Measurements from ENCODE around the gene CENPO.

The CENPO gene

DNA sequence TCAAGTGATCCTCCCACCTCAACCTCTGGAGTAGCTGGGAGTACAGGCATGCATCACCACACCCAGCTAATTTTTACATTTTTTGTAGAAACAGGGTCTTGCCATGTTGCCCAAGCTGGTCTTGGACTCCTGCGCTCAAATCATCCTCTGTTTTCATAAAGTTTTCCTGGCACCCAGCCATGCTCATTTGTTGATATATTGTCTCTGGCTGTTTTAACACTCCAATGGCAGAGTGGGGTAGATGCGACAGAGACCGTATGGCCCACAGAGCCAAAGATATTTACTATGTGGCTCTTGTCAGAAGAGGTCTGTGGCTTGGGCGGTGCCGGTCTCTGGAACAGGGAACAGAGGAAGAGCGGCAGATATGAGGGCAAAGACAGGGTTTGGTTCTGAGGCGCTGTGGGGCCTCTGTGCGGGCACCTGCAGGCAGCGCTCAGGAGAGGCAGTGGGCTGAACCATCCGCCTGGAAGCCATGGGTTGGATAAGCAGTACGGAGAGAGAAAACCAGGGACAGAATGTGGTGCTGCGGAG, 50.2 kb downstream of the CENPO start:
- Mint-ChIP-seq H3K36me3 (ENCODE audit: low read depth) (peaks cover 24% of the 10 kb centered on the region), H3K4me1 (ENCODE audit: low read depth) (no peaks in the 10 kb centered on the region), H3K27me3 (no peaks in the 10 kb centered on the region), H3K4me3 (no peak overlapping the region), H3K9me3 (peaks cover 12% of the 10 kb centered on the region), H3K27ac (no peak overlapping the region)
- intact Hi-C loops (cut with micrococcal nuclease): no loop called here

DNA sequence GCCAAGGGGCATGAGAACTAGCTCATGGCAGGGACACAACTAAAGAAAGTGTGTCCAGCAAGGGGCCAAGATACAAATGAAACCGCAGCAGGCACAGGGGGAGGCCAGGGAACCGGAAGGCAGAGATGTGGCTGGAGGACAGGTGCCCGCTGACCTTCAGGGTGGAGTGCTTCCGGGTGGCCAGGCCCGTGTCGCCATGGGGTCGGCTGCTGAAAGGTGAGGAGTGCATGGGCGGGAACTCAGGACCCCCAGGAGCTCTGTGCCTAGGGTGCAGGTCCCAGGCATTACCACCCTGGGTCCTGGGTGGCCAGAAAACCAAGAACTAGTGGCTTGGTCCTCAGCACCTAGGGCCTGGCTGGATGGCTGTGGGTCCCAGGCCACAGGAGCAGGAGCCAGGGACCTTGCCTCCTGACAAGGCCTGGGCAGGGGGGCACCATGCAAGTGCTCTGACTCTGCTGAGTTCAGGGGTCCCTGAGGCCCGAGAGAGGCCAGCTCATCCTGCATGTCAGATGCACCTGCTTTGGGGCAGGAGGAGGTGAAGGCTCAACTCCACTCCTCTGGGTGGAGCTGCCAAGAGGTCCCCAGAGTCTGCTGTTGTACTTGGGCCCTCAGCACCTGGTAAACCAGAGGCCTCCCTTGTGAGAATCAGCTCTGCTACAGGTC, 50.9 kb downstream of the CENPO start:
- H3K4me1 Mint-ChIP-seq (ENCODE audit: low read depth): no peaks in the 10 kb centered on the region
- peaks cover 17% of the 10 kb centered on the region for H3K9me3 Mint-ChIP-seq
- H3K27me3 Mint-ChIP-seq: no peaks in the 10 kb centered on the region
- H3K4me3 Mint-ChIP-seq: no peak overlapping the region
- peaks cover 24% of the 10 kb centered on the region for H3K36me3 Mint-ChIP-seq (ENCODE audit: low read depth)
- intact Hi-C loops (cut with micrococcal nuclease): no loop called here
- no peak overlapping the region for H3K27ac Mint-ChIP-seq

DNA sequence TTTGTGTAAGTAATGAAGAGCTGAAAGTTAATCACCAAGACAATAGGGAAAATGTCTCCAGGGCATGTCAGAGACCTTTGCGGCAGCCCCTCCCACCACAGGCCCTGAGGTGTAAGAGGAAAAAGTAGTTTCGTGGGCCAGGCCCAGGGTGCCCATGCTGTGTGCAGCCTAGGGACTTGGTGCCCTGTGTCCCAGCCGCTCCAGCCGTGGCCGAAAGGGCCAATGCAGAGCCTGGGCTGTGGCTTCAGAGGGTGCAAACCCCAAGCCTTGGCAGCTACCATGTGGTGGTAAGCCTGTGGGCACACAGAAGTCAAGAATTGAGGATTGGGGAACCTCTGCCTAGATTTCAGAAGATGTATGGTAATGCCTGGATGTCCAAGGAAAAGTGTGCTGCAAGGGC, 52.5 kb downstream of the CENPO start:
- Mint-ChIP-seq H3K9me3 (peaks cover 17% of the 10 kb centered on the region), H3K4me1 (ENCODE audit: low read depth) (peaks cover 10% of the 10 kb centered on the region), H3K4me3 (no peak overlapping the region), H3K36me3 (ENCODE audit: low read depth) (peaks cover 20% of the 10 kb centered on the region), H3K27ac (no peak overlapping the region), H3K27me3 (no peaks in the 10 kb centered on the region)
- intact Hi-C loops (cut with micrococcal nuclease): no loop called here

DNA sequence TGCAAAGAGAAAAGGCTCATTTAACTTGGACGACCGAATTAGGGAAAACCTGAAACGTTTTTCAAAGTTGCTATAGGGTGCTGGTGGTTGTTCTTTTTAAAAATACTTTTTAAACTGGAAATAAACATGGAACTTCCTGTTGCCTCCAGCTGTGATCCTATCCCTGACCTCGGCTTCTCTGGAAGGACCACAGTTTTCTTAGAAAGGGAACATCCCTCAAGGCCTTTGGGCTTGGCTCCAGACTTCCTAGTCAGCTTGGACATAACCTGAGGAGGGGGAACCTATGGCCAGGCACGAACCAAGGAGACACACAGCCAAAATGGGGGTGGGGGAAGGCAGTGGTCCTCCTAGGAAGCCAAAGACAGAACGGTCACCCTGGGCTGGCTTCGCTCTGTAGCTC, 57.7 kb downstream of the CENPO start:
- intact Hi-C loops (cut with micrococcal nuclease): no loop called here
- no peak overlapping the region for H3K27ac Mint-ChIP-seq
- H3K36me3 Mint-ChIP-seq (ENCODE audit: low read depth): no peaks in the 10 kb centered on the region
- H3K4me3 Mint-ChIP-seq: no peak overlapping the region
- H3K27me3 Mint-ChIP-seq: no peaks in the 10 kb centered on the region
- H3K9me3 Mint-ChIP-seq: peaks cover 17% of the 10 kb centered on the region
- peaks cover 16% of the 10 kb centered on the region for H3K4me1 Mint-ChIP-seq (ENCODE audit: low read depth)

DNA sequence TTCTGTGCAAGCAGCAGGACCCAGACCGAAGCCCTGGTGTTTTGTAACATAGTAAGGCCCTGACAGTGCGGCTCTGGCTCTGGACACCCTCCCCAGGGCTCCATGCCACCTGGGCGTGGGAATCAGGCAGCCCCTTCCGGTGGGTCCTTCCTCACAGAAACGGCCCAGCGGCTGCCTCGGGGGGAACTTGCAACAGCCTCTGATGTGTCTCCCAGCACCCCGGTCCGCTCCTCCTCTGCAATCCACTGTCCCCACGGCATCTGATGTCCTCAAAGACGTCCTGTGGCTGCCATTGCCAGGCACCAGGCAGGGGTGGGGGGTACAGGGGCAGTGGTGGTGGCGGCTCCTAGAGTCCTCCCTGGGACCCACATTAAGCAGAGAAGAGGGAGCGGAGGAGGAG, 58.8 kb downstream of the CENPO start:
- H3K4me3 Mint-ChIP-seq: no peak overlapping the region
- intact Hi-C loops (cut with micrococcal nuclease): no loop called here
- peaks cover 14% of the 10 kb centered on the region for H3K9me3 Mint-ChIP-seq
- H3K36me3 Mint-ChIP-seq (ENCODE audit: low read depth): no peaks in the 10 kb centered on the region
- no peaks in the 10 kb centered on the region for H3K27me3 Mint-ChIP-seq
- no peak overlapping the region for H3K27ac Mint-ChIP-seq
- H3K4me1 Mint-ChIP-seq (ENCODE audit: low read depth): peaks cover 16% of the 10 kb centered on the region

DNA sequence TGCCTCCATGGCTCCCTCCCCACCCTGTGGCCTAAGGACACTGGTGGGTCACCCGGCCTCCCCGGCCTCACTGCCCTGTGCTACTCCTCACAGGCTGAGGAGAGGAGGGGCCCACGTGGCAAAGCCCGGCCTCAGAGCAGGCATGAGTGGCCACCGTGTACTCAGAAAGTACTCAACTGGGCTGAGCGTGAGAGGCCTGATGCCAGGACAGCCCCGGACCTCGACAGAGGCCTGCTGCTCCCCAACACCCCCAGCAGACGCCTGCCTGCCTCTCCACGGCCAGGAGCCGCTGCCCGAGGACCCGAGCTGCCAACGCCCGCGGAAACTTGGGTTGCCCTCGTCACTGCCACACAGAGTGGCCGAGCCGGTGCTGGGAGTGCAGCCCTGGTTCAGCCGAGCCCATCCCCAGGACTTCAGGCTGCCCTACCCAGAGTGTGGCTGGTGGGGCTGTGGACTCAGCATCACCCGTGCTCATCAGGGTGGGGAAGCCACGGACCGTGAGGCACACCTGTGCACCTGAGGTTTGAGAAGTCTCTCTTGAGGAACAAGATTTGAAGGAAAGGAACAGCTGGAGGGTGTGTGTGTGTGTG, 59.3 kb downstream of the CENPO start:
- no peaks in the 10 kb centered on the region for H3K36me3 Mint-ChIP-seq (ENCODE audit: low read depth)
- no peaks in the 10 kb centered on the region for H3K27me3 Mint-ChIP-seq
- H3K27ac Mint-ChIP-seq: peak overlapping the region; percentile 45
- H3K4me3 Mint-ChIP-seq: no peak overlapping the region
- intact Hi-C loops (cut with micrococcal nuclease): no loop called here
- peaks cover 9% of the 10 kb centered on the region for H3K9me3 Mint-ChIP-seq
- peaks cover 16% of the 10 kb centered on the region for H3K4me1 Mint-ChIP-seq (ENCODE audit: low read depth)

DNA sequence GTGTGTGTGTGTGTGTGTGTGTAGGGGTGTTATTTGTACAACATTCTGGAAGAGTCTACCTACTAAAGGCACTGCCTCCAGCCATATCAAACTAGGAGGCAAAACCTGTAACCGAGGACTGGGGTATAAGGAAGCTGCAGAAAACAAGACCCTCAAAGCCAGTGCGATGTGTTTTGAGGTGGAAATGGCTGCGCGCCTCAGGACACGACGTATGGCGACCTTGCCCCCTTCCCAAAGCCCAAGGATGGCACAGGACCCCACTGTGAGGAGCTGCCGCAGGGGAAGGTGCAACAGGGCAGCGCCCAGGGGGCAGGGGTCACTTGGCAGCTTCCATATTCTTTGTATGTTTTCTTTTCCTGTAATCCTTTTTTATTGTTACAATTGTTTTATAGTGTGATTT, 59.8 kb downstream of the CENPO start:
- H3K4me1 Mint-ChIP-seq (ENCODE audit: low read depth): peaks cover 16% of the 10 kb centered on the region

DNA sequence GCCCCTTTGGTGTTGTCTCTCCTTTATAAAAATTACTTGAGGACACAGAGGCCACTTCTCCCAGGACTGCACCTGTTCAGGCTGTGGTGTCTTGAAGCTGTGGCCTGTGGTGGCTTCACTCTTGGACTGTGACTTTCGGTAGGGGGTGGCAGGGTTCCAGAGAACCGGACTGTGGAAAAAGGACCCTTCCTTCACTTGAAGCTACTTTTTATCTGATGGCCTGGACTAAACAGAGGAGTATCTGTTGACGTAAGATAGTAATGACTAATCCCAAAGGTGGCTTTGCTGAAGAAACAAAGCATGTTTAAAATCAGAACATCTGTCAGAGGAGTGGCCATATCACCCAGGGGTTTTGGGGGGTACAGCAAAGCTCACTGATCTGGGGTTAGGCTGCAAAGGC, 60.8 kb downstream of the CENPO start:
- no peaks in the 10 kb centered on the region for H3K36me3 Mint-ChIP-seq (ENCODE audit: low read depth)
- peaks cover 16% of the 10 kb centered on the region for H3K4me1 Mint-ChIP-seq (ENCODE audit: low read depth)
- no peak overlapping the region for H3K27ac Mint-ChIP-seq
- no peak overlapping the region for H3K4me3 Mint-ChIP-seq
- intact Hi-C loops (cut with micrococcal nuclease): no loop called here
- H3K9me3 Mint-ChIP-seq: no peaks in the 10 kb centered on the region
- H3K27me3 Mint-ChIP-seq: no peaks in the 10 kb centered on the region

More for the DNA sequence above, 59.8 kb downstream of the CENPO start:
- H3K27me3 Mint-ChIP-seq: no peaks in the 10 kb centered on the region
- no peaks in the 10 kb centered on the region for H3K36me3 Mint-ChIP-seq (ENCODE audit: low read depth)
- H3K9me3 Mint-ChIP-seq: peaks cover 6% of the 10 kb centered on the region
- intact Hi-C loops (cut with micrococcal nuclease): no loop called here
- H3K4me3 Mint-ChIP-seq: no peak overlapping the region
- peak overlapping the region; percentile 45 for H3K27ac Mint-ChIP-seq

DNA sequence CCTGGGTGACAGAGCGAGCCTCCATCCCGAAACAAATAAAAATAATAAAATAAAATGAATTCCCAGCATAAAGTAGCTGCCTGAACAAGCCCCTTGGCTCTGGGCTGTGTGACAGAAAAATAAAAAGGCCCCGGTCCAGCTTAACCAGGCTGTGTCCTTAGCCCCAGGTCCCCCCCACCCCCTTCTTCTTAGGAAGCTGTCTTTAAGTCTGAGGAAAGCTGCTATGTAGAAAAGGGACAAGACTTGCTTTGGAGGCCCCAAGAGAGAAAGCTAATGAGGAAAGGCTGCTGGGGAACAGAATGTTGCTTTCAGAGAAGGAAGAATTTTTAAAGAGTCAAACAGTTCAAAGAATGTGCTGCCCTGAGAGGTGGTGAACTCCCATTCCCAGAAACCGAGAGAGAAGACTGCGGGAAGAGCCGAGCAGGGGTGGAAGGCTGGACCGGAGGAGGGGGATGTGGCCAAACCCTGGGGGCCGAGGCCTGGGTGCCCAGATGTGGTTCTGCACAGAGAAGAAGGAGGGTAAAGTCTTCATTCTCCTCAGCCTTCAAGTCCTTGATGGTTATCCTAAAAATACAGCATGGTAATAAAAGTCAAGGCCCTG, 61.9 kb downstream of the CENPO start:
- Mint-ChIP-seq H3K27ac (no peak overlapping the region), H3K36me3 (ENCODE audit: low read depth) (no peaks in the 10 kb centered on the region)

DNA sequence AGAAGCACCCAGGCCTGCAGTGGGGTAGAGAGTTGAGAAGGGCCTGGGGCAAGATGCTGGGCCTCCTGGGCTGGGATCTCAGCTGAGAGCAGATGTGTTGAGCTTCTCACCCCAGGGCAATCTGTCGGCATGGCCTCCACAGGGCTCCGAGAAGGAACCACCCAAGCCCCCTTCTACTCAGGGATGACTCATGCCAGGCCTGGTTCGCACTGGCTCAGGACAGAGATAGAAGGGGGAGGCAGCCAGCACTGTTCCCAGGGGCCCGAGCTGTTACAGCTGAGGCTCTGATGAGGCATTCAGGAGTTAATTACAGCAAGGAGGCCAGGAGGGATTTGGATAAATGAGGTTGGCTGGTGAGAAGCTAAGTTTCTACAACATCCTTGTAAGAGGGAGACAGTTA, 62.5 kb downstream of the CENPO start:
- no peaks in the 10 kb centered on the region for H3K9me3 Mint-ChIP-seq
- no peaks in the 10 kb centered on the region for H3K36me3 Mint-ChIP-seq (ENCODE audit: low read depth)
- H3K27me3 Mint-ChIP-seq: no peaks in the 10 kb centered on the region
- no peak overlapping the region for H3K4me3 Mint-ChIP-seq
- intact Hi-C loops (cut with micrococcal nuclease): no loop called here
- peak overlapping the region; percentile 12 for H3K27ac Mint-ChIP-seq
- H3K4me1 Mint-ChIP-seq (ENCODE audit: low read depth): peaks cover 6% of the 10 kb centered on the region

More for the DNA sequence above, 61.9 kb downstream of the CENPO start:
- no peaks in the 10 kb centered on the region for H3K27me3 Mint-ChIP-seq
- H3K9me3 Mint-ChIP-seq: no peaks in the 10 kb centered on the region
- H3K4me3 Mint-ChIP-seq: no peak overlapping the region
- intact Hi-C loops (cut with micrococcal nuclease): no loop called here
- peaks cover 12% of the 10 kb centered on the region for H3K4me1 Mint-ChIP-seq (ENCODE audit: low read depth)

DNA sequence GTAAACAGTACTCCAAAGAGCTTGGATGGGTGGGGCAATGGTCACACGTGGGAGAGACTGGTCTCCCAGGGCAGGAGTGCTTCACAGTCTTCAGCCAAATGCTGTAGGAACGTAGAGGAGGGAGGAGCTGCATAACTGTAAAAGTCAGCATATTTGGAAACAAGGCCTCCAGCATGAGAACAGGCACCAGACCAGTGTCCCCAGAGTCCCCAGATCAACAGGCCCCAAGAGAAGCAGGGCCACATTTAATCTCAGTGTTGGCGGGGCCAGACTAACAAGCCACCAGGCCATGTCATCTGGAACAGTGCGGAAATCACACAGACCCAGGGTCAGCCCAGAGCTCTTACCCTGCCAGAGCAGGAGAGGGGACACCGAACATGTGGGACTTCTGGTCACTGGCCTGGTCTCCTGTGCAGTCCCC, 63.6 kb downstream of the CENPO start:
- no peaks in the 10 kb centered on the region for H3K9me3 Mint-ChIP-seq
- no peaks in the 10 kb centered on the region for H3K4me1 Mint-ChIP-seq (ENCODE audit: low read depth)
- no peak overlapping the region for H3K27ac Mint-ChIP-seq
- intact Hi-C loops (cut with micrococcal nuclease): no loop called here
- no peak overlapping the region for H3K4me3 Mint-ChIP-seq
- H3K27me3 Mint-ChIP-seq: no peaks in the 10 kb centered on the region
- H3K36me3 Mint-ChIP-seq (ENCODE audit: low read depth): no peaks in the 10 kb centered on the region

DNA sequence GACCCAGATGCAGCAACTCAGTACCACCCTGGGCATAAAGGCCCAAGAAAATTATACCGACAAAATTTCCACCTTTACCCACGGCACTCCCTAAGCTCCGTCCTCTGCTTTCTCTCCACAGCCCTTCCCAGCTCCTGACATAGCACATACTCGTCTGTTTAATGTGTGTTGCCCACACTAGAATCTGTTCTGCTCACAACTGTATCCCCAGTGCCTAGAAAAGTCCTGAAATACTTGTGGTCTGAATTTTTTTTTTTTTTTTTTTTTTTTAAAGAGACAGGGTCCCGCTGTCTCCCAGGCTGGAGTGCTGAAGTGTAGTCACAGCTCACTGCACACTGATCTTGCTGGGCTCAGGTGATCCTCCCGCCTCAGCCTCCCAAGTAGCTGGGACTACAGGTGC, 64.5 kb downstream of the CENPO start:
- H3K4me1 Mint-ChIP-seq (ENCODE audit: low read depth): no peaks in the 10 kb centered on the region
- H3K27ac Mint-ChIP-seq: no peak overlapping the region
- H3K36me3 Mint-ChIP-seq (ENCODE audit: low read depth): no peaks in the 10 kb centered on the region

DNA sequence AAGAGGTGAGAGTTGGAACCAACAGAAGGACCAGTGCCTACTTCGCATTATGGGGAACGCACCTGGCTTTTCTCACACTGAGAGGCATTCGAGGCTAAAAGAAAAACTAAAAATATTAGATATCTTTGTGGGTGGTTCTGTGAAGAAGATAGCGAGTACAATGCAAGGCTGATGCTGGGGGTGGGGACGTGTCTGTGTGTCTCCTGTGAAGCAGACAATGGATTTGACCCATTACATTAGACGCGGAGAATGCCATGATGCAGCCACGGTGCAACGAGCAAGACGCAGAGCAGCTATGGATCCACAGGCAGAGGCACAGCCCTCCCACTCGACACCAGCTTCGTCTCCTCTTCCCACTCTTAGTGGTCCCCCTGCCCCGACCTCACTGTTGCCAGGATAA, 65.8 kb downstream of the CENPO start:
- Mint-ChIP-seq H3K4me1 (ENCODE audit: low read depth) (no peaks in the 10 kb centered on the region), H3K4me3 (no peak overlapping the region), H3K27ac (no peak overlapping the region), H3K9me3 (no peaks in the 10 kb centered on the region), H3K36me3 (ENCODE audit: low read depth) (no peaks in the 10 kb centered on the region), H3K27me3 (no peaks in the 10 kb centered on the region)
- intact Hi-C loops (cut with micrococcal nuclease): no loop called here

More for the DNA sequence above, 64.5 kb downstream of the CENPO start:
- H3K4me3 Mint-ChIP-seq: no peak overlapping the region
- intact Hi-C loops (cut with micrococcal nuclease): no loop called here
- no peaks in the 10 kb centered on the region for H3K9me3 Mint-ChIP-seq
- no peaks in the 10 kb centered on the region for H3K27me3 Mint-ChIP-seq

DNA sequence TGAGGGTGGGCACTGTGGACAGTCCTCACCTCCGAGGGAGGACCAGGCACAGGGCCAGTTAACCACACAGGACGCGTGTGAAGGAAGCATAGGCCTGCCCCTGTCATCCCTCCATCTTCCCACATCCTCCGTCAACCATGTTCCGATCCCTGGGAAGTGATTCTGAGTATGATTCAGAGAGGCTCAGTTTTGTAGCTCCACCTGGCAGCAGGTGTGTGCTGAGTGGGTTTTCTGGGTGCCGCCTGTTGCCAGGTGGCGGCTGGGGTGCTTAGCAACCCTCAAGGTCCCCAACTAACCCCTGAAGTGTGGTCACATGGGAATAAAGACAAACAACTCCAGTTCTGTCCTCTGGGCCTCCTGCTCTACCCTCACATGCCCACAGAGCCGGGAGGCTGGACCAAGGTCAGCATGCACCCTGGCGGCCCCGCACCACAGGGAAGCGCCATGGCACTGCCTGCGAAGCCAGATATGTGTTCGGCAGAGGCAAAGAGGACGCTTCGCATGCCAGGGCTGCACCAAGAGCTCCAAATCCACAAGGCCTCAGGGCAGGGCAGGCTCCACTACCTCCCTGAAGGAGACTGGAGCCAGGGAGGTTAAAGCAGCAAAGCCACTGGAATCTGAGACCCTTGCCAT, 66.9 kb downstream of the CENPO start:
- Mint-ChIP-seq H3K36me3 (ENCODE audit: low read depth) (no peaks in the 10 kb centered on the region), H3K9me3 (no peaks in the 10 kb centered on the region), H3K4me3 (no peak overlapping the region), H3K27me3 (no peaks in the 10 kb centered on the region), H3K27ac (no peak overlapping the region), H3K4me1 (ENCODE audit: low read depth) (no peaks in the 10 kb centered on the region)
- intact Hi-C loops (cut with micrococcal nuclease): no loop called here
